ENCODE data around the gene ZNF658.
"Not testable (repeated sequence)": the region's sequence is repeated elsewhere in the genome, so short reads cannot be mapped to it uniquely, and the experiment has no call there.

GRCh38 chr9:66939878-66940830 is 39.6 kb downstream of the ZNF658 start:
- TF ChIP-seq CTCF, POLR2A (IDR thresholded peaks at IDR 0.05): not testable (repeated sequence)

Data from esophagus squamous epithelium (tissue), 4 donors.